Measurements from ENCODE around the gene LPCAT2.

- TF ChIP-seq POLR2A (IDR thresholded peaks at IDR 0.05; ENCODE audit: low read depth, low read length) (no peak), TAF1 (IDR thresholded peaks at IDR 0.05; ENCODE audit: borderline replicate concordance, low read depth, low read length) (no peak)
These were observed 106.2 kb downstream of the LPCAT2 start for GRCh38 chr16:55615071-55615470.

Measured in GM12892 (cell line).